ENCODE results near the gene PPP1R1A.

Gene PPP1R1A

DNA sequence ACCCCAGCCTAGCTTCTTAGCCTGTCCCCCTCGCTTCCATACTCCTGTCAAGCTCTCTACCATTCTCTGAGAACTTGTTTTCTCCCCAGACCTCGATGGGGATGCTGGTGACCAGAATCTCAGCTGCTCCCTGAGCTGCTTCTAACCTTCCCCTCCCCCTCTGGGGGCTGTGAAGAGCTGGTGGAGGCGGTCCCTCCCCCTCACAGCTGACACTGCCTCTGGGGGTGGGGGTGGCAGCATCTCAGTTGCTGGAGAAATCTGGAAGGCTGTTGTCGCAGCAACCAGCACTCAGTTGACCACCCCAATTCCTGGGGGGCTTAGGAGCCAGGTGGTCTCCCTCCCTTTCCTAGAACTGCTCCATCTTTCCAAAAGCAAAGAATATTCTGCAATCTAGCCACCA lies 4.7 kb downstream of the PPP1R1A start:
- peaks cover 6% of the 10 kb centered on the region; the same call in 1 of the 2 replicates for H3K27me3 ChIP-seq (ENCODE audit: control insufficient read depth, low read length)
- H3K79me2 ChIP-seq (ENCODE audit: control insufficient read depth, low read length) = no peaks in the 10 kb centered on the region
- H3K4me3 ChIP-seq (ENCODE audit: low read length) = no peak overlapping the region
- TF ChIP-seq, protein P1, sequence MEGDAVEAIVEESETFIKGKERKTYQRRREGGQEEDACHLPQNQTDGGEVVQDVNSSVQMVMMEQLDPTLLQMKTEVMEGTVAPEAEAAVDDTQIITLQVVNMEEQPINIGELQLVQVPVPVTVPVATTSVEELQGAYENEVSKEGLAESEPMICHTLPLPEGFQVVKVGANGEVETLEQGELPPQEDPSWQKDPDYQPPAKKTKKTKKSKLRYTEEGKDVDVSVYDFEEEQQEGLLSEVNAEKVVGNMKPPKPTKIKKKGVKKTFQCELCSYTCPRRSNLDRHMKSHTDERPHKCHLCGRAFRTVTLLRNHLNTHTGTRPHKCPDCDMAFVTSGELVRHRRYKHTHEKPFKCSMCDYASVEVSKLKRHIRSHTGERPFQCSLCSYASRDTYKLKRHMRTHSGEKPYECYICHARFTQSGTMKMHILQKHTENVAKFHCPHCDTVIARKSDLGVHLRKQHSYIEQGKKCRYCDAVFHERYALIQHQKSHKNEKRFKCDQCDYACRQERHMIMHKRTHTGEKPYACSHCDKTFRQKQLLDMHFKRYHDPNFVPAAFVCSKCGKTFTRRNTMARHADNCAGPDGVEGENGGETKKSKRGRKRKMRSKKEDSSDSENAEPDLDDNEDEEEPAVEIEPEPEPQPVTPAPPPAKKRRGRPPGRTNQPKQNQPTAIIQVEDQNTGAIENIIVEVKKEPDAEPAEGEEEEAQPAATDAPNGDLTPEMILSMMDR (IDR thresholded peaks at IDR 0.05; ENCODE audit: low read depth, low read length, poor library complexity, severe bottlenecking) = no peak
- TF ChIP-seq EZH2phosphoT487 (IDR thresholded peaks at IDR 0.05; ENCODE audit: borderline replicate concordance, low read length) = no peak
- no peaks in the 10 kb centered on the region for H3K4me1 ChIP-seq (ENCODE audit: control insufficient read depth, low read length)
- no peaks in the 10 kb centered on the region for H3K9me2 ChIP-seq (replicated peaks; ENCODE audit: control insufficient read depth, low read length)
- no peaks in the 10 kb centered on the region for H4K20me1 ChIP-seq (ENCODE audit: control insufficient read depth, insufficient read depth, low read depth, low read length)
- H3K27ac ChIP-seq (ENCODE audit: low read depth, low read length) = no peak overlapping the region
- no peaks in the 10 kb centered on the region for H3F3A ChIP-seq (ENCODE audit: control insufficient read depth, insufficient read depth)
- no peaks in the 10 kb centered on the region for H3K9me3 ChIP-seq (ENCODE audit: control insufficient read depth, insufficient read depth, low read length)
- no peaks in the 10 kb centered on the region for H3K36me3 ChIP-seq (ENCODE audit: control insufficient read depth, low read length)
- H3K4me2 ChIP-seq (ENCODE audit: low read length) = no peak overlapping the region

DNA sequence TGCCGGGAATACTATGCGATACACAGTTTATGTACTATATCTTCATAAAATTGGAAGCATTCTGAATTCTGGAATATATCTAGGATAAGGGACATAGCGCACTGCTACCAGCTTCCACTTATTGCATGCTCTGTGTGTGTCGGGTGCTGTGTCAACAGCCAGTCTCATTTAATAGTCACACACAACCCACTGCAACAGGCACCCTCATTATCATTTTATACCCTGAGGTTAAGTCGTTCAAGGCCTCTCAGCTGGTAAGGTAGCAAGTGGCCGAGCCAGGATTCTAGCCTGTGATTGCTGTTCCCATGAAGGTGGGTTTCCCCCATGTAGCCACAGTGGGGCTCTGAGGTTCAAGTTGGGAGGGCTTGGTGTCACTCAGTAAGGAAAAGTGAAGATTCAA lies 7.0 kb downstream of the PPP1R1A start:
- Histone ChIP-seq H3F3A (ENCODE audit: control insufficient read depth, insufficient read depth) (no peaks in the 10 kb centered on the region), H3K27ac (ENCODE audit: low read depth, low read length) (no peak overlapping the region), H3K4me1 (ENCODE audit: control insufficient read depth, low read length) (no peaks in the 10 kb centered on the region), H4K20me1 (ENCODE audit: control insufficient read depth, insufficient read depth, low read depth, low read length) (no peaks in the 10 kb centered on the region), H3K9me3 (ENCODE audit: control insufficient read depth, insufficient read depth, low read length) (no peaks in the 10 kb centered on the region), H3K4me2 (ENCODE audit: low read length) (no peak overlapping the region), H3K27me3 (ENCODE audit: control insufficient read depth, low read length) (peaks cover 6% of the 10 kb centered on the region; the same call in 1 of the 2 replicates), H3K79me2 (ENCODE audit: control insufficient read depth, low read length) (no peaks in the 10 kb centered on the region), H3K9me2 (replicated peaks; ENCODE audit: control insufficient read depth, low read length) (no peaks in the 10 kb centered on the region), H3K4me3 (ENCODE audit: low read length) (no peak overlapping the region), H3K36me3 (ENCODE audit: control insufficient read depth, low read length) (no peaks in the 10 kb centered on the region)
- TF ChIP-seq, protein P1 (IDR thresholded peaks at IDR 0.05; ENCODE audit: low read depth, low read length, poor library complexity, severe bottlenecking) = no peak
- TF ChIP-seq EZH2phosphoT487 (IDR thresholded peaks at IDR 0.05; ENCODE audit: borderline replicate concordance, low read length) = no peak

DNA sequence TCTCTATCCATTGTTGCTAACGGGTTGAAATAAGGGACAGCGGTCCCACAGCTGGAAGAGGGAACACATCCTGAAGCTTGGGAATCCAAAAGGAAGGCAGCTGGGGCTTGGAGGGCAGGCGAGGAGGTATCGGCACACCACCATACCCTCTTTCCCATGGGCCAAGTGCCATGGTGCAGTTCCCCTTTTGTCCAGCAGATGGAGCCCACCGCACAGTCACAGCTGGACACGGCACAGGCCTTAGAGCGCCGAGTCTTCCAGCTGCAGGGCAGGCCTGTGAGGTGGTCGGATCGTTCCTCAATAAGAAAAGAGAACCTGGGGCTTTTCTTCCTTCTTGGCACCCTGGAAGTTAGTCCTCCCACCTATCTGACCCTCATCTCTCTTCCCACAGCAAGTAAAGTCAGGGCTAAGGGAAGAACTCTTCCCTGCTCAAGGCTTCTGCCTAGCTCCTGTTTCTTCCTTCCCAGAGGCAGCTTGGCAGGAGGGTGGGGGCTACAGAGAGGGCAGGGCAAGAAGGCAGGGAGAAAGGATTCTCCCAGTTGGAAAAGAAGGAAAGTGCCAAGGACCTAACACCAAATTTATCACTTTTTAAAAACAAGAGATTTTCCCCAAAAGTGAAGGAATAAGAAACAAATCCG lies 8.6 kb downstream of the PPP1R1A start:
- H3K4me3 ChIP-seq (ENCODE audit: low read length) = no peak overlapping the region
- no peak overlapping the region for H3K4me2 ChIP-seq (ENCODE audit: low read length)
- peaks cover 6% of the 10 kb centered on the region; the same call in 1 of the 2 replicates for H3K27me3 ChIP-seq (ENCODE audit: control insufficient read depth, low read length)
- H3K27ac ChIP-seq (ENCODE audit: low read depth, low read length) = no peak overlapping the region
- no peaks in the 10 kb centered on the region for H3K79me2 ChIP-seq (ENCODE audit: control insufficient read depth, low read length)
- H3K36me3 ChIP-seq (ENCODE audit: control insufficient read depth, low read length) = no peaks in the 10 kb centered on the region
- peaks cover 7% of the 10 kb centered on the region for H3K4me1 ChIP-seq (ENCODE audit: control insufficient read depth, low read length)
- TF ChIP-seq, protein P1 (IDR thresholded peaks at IDR 0.05; ENCODE audit: low read depth, low read length, poor library complexity, severe bottlenecking) = peak; percentile 97
- no peak for TF ChIP-seq EZH2phosphoT487 (IDR thresholded peaks at IDR 0.05; ENCODE audit: borderline replicate concordance, low read length)
- H3K9me3 ChIP-seq (ENCODE audit: control insufficient read depth, insufficient read depth, low read length) = no peaks in the 10 kb centered on the region
- no peaks in the 10 kb centered on the region for H4K20me1 ChIP-seq (ENCODE audit: control insufficient read depth, insufficient read depth, low read depth, low read length)
- no peaks in the 10 kb centered on the region for H3F3A ChIP-seq (ENCODE audit: control insufficient read depth, insufficient read depth)
- H3K9me2 ChIP-seq (replicated peaks; ENCODE audit: control insufficient read depth, low read length) = no peaks in the 10 kb centered on the region
